Caki2 (cell line): ENCODE measurements around the gene EBF3. TPM values are rescaled to one million over a fixed set of nuclear protein-coding genes. Genes with fewer than 3 reads are reported as not detected.

Experiments
- DNase-seq: peaks from one replicate; pipeline ENCODE4 v3.0.0-alpha.2; 2015; ENCODE audit warnings: low read depth
- in situ Hi-C: cut with HindIII; loops from 2 replicates; pipeline ENCODE4 v1.10.0; 2016; ENCODE audit warnings: low sequenced_read_pairs, low pct_unique_long_range_greater_than_20kb, mixed read lengths
- total RNA-seq: library from RNA; depleted of rRNA; stranded (reverse); fragments of >200 nt; shearing (Covaris generic); gene quantifications from 2 replicates; pipeline ENCODE4 v1.2.3, GENCODE V29; 2014; ENCODE audit warnings: low replicate concordance; rRNA removed

Gene EBF3
- total RNA-seq, 1 experiment from 2014 or later: not detected

DNA sequence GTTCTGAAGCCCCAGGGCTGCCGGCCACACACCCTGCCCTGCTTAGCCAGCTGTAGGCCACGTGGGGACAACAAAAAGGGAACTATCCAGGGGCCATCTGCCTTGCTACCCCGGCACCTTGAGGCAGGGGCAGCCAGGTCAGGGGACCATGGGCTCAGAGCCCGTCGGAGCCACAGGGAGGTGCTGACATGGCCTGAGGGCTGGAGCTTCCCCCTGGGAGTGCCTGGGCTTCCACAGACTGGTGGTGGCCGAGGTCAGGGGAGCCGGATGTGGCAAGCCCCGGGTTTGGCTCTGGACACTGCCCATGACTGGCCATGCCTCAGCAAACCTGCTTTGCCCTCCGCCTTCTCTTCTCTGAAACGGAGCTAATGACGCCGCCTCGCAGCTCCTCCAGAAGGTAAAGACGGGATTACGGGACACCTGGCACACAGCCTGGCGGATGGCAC is 178.5 kb downstream of the EBF3 start:
- no peak for DNase-seq
- in situ Hi-C loops: no loop called here

Other genes starting within 250 kb of the EBF3 start
- gene C10orf143, start 146.6 kb upstream of the EBF3 start, total RNA-seq: 4.8 TPM in 1 of 2 replicates, not detected in the other
- 298 and 332 TPM in 2 replicates for gene GLRX3, start 172.1 kb upstream of the EBF3 start, total RNA-seq